HCT116 (cell line): ENCODE data around the gene LRRK1.

ENCODE experiments used
- EZH2 ChIP-seq: fragments of 200-600 bp; sonication (generic); IDR thresholded peaks from 2 replicates; pipeline ENCODE4 v1.6.1; 2017; ENCODE audit warnings: antibody characterized with exemption, mixed run types
- EZH2phosphoT487 ChIP-seq: fragments of 200-600 bp; IDR thresholded peaks from 2 replicates; pipeline ENCODE4 v1.6.1; 2018; ENCODE audit warnings: antibody characterized with exemption, borderline replicate concordance
- JUND ChIP-seq: IDR thresholded peaks from 2 replicates; pipeline ENCODE4 v1.6.1; 2012
- POLR2AphosphoS5 ChIP-seq: IDR thresholded peaks from 2 replicates; pipeline ENCODE4 v1.6.1; 2011; ENCODE audit warnings: mild to moderate bottlenecking, low read depth, low read length, moderate library complexity
- RAD21 ChIP-seq: IDR thresholded peaks from 2 replicates; pipeline ENCODE4 v1.6.1; 2012; ENCODE audit warnings: low read depth, mild to moderate bottlenecking
- SIN3A ChIP-seq: IDR thresholded peaks from 2 replicates; pipeline ENCODE4 v1.6.1; 2012; ENCODE audit warnings: low read depth
- YY1 ChIP-seq: IDR thresholded peaks from 2 replicates; pipeline ENCODE4 v1.6.1; 2011; ENCODE audit warnings: low read length, low read depth, moderate library complexity, mild to moderate bottlenecking; ENCODE audit not compliant: insufficient replicate concordance; ENCODE audit errors: extremely low read depth
- ZNF274 ChIP-seq: fragments of 200-500 bp; sonication (Bioruptor generic); IDR thresholded peaks from 2 replicates; pipeline ENCODE4 v1.6.1; 2014; ENCODE audit warnings: mild to moderate bottlenecking, low read depth, low read length, inconsistent platforms
- TF ChIP-seq, protein P1 (sequence below), 3 experiments: fragments of 200-600 bp in 1 of 3; sonication (generic) in 1 of 3; IDR thresholded peaks in 2 of 3; conservative IDR thresholded peaks in 1 of 3; 2 replicates each; pipeline ENCODE4 v1.5.1; 2012 to 2017; ENCODE audit warnings: low read depth in 2 of 3, low read length in 2 of 3, antibody characterized with exemption in 1 of 3, borderline replicate concordance in 1 of 3, control low read depth in 1 of 3, mild to moderate bottlenecking in 1 of 3, mixed read lengths in 1 of 3, mixed run types in 1 of 3, moderate library complexity in 1 of 3; ENCODE audit not compliant: insufficient read depth in 1 of 3
- TF ChIP-seq, protein P2 (sequence below): IDR thresholded peaks from 2 replicates; pipeline ENCODE4 v1.6.1; 2012
- TF ChIP-seq, protein P3 (sequence below): IDR thresholded peaks from 2 replicates; pipeline ENCODE4 v1.6.1; 2011; ENCODE audit warnings: mild to moderate bottlenecking, low read length, moderate library complexity; ENCODE audit not compliant: insufficient replicate concordance; ENCODE audit errors: extremely low read depth

DNA sequence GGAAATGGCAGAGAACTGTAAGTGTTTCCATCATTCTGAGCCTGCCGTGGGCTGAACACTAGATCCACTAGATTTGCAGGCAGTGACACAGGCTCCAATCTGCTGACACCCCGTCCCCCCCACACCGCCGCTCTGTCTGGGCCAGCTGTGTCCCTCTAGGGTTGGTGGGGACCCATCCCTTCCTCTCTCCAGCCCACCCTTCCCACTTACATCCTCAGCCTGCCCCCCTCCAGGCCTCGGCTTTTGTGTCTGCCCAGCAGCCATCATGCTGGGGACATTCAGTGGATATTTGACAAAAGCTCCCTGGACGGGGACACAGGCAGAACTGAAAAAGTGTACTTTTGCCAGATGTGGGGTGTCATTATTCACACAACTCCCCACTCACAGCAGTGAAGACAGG lies 10.7 kb upstream of the LRRK1 start:
- TF ChIP-seq EZH2phosphoT487 (no peak), POLR2AphosphoS5 (no peak), ZNF274 (no peak), SIN3A (no peak), YY1 (no peak), EZH2 (no peak), JUND (no peak), RAD21 (no peak)
- TF ChIP-seq, protein P1, sequence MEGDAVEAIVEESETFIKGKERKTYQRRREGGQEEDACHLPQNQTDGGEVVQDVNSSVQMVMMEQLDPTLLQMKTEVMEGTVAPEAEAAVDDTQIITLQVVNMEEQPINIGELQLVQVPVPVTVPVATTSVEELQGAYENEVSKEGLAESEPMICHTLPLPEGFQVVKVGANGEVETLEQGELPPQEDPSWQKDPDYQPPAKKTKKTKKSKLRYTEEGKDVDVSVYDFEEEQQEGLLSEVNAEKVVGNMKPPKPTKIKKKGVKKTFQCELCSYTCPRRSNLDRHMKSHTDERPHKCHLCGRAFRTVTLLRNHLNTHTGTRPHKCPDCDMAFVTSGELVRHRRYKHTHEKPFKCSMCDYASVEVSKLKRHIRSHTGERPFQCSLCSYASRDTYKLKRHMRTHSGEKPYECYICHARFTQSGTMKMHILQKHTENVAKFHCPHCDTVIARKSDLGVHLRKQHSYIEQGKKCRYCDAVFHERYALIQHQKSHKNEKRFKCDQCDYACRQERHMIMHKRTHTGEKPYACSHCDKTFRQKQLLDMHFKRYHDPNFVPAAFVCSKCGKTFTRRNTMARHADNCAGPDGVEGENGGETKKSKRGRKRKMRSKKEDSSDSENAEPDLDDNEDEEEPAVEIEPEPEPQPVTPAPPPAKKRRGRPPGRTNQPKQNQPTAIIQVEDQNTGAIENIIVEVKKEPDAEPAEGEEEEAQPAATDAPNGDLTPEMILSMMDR (IDR thresholded peaks at IDR 0.05 in 2 of 3, conservative IDR thresholded peaks at IDR 0.05 in 1 of 3; ENCODE audit: borderline replicate concordance in 1 of 3, insufficient read depth in 1 of 3, low read depth in 2 of 3, low read length in 2 of 3), result no peak
- TF ChIP-seq, protein P2, sequence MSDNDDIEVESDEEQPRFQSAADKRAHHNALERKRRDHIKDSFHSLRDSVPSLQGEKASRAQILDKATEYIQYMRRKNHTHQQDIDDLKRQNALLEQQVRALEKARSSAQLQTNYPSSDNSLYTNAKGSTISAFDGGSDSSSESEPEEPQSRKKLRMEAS, result no peak
- TF ChIP-seq, protein P3, sequence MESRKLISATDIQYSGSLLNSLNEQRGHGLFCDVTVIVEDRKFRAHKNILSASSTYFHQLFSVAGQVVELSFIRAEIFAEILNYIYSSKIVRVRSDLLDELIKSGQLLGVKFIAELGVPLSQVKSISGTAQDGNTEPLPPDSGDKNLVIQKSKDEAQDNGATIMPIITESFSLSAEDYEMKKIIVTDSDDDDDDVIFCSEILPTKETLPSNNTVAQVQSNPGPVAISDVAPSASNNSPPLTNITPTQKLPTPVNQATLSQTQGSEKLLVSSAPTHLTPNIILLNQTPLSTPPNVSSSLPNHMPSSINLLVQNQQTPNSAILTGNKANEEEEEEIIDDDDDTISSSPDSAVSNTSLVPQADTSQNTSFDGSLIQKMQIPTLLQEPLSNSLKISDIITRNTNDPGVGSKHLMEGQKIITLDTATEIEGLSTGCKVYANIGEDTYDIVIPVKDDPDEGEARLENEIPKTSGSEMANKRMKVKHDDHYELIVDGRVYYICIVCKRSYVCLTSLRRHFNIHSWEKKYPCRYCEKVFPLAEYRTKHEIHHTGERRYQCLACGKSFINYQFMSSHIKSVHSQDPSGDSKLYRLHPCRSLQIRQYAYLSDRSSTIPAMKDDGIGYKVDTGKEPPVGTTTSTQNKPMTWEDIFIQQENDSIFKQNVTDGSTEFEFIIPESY, result no peak
